ENCODE results near the gene TUBGCP2. TPM values are rescaled to one million over a fixed set of nuclear protein-coding genes. Genes with fewer than 3 reads are reported as not detected.

The TUBGCP2 gene
- total and polyA plus RNA-seq, 2 of the 13 experiments (the other 11 are each of a cell fraction or from before 2014, with no cell fraction given) = 21.3 to 34.5 TPM

DNA sequence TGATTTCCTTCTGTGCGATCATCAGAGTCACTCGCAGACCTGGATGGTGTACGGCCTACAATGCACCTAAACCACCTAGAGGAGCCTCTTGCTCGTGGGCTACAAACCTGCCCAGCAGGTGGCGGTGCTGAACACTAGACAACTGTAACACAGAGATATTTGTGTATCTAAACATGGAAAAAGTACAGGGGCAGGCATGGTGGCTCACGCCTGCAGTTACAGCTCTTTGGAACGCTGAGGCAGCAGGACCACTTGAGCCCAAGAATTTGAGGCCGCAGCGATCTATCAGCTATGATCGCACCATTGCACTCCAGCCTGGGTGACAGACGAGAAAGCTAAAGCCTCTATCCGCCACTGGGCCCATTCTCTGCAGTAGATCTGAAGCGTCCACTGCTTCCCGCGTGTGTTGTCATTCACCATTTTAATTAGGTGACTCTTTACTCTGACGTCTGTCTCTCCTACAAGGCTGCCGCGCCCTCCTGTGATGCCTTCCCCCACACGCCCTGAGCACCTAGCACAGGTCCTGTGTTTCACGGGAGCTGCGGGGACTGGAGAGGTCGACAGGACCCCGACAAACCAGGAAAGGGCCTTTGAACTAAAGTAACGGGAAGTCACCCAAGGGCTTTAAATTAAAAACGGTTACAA is 774 bp downstream of the TUBGCP2 start (continued):
- TF ChIP-seq ELF4 (CRISPR knock-in tag; IDR thresholded peaks at IDR 0.05; ENCODE audit: borderline replicate concordance) (no peak), SALL2 (CRISPR knock-in tag; IDR thresholded peaks at IDR 0.05) (peak; percentile 9; the same call in 1 of the 2 replicates), ZNF839 (CRISPR knock-in tag; IDR thresholded peaks at IDR 0.05; ENCODE audit: borderline replicate concordance) (no peak), DMAP1 (CRISPR knock-in tag; IDR thresholded peaks at IDR 0.05) (no peak), GATA4 (IDR thresholded peaks at IDR 0.05; ENCODE audit: borderline replicate concordance, low read depth) (no peak), GATAD1 (CRISPR knock-in tag; IDR thresholded peaks at IDR 0.05) (peak; percentile 41; the same call in 1 of the 2 replicates), POLR2A (IDR thresholded peaks at IDR 0.05; ENCODE audit: insufficient read depth in 1 of 2, low read depth in 2 of 2, low read length in 2 of 2) (peak in 1 of 2 experiments; percentile 31; a peak in 1 of 4 replicates), ZNF570 (CRISPR knock-in tag; IDR thresholded peaks at IDR 0.05; ENCODE audit: borderline replicate concordance) (0 out of 2 replicates have a peak, but pooled peaks have one; percentile 28), JUND (CRISPR knock-in tag; IDR thresholded peaks at IDR 0.05) (no peak), KDM5A (IDR thresholded peaks at IDR 0.05; ENCODE audit: borderline replicate concordance, low read length) (no peak), TMF1 (CRISPR knock-in tag; IDR thresholded peaks at IDR 0.05; ENCODE audit: low read depth) (no peak), SUZ12 (IDR thresholded peaks at IDR 0.05; ENCODE audit: low read depth, low read length) (no peak), ZNF749 (CRISPR knock-in tag; IDR thresholded peaks at IDR 0.05; ENCODE audit: borderline replicate concordance) (0 out of 2 replicates have a peak, but pooled peaks have one; percentile 14), NCOR1 (IDR thresholded peaks at IDR 0.05; ENCODE audit: borderline replicate concordance, low read length) (no peak), SP5 (CRISPR knock-in tag; IDR thresholded peaks at IDR 0.05; ENCODE audit: borderline replicate concordance, low read depth) (no peak), ZNF30 (CRISPR knock-in tag; IDR thresholded peaks at IDR 0.05) (no peak), ZEB1 (IDR thresholded peaks at IDR 0.05; ENCODE audit: insufficient replicate concordance, low read depth) (peak; percentile 78), ZMAT3 (CRISPR knock-in tag; conservative IDR thresholded peaks at IDR 0.05) (peak; percentile 45; the same call in 1 of the 2 replicates), PTBP1 (IDR thresholded peaks at IDR 0.05; ENCODE audit: low read depth, low read length, poor library complexity, severe bottlenecking) (no peak), ZNF724P (CRISPR knock-in tag; IDR thresholded peaks at IDR 0.05; ENCODE audit: borderline replicate concordance) (no peak), NAIF1 (CRISPR knock-in tag; IDR thresholded peaks at IDR 0.05; ENCODE audit: borderline replicate concordance) (no peak), KLF16 (CRISPR knock-in tag; IDR thresholded peaks at IDR 0.05) (peak in 1 of 2 experiments; percentile 26; a peak in 1 of 4 replicates), ZNF138 (CRISPR knock-in tag; IDR thresholded peaks at IDR 0.05; ENCODE audit: low read depth) (no peak), KDM3A (CRISPR knock-in tag; IDR thresholded peaks at IDR 0.05; ENCODE audit: low read depth) (no peak)
- TF ChIP-seq, protein P1, sequence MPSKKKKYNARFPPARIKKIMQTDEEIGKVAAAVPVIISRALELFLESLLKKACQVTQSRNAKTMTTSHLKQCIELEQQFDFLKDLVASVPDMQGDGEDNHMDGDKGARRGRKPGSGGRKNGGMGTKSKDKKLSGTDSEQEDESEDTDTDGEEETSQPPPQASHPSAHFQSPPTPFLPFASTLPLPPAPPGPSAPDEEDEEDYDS (CRISPR knock-in tag; IDR thresholded peaks at IDR 0.05) = peak; percentile 9; the same call in 1 of the 2 replicates
- TF ChIP-seq, protein P2, sequence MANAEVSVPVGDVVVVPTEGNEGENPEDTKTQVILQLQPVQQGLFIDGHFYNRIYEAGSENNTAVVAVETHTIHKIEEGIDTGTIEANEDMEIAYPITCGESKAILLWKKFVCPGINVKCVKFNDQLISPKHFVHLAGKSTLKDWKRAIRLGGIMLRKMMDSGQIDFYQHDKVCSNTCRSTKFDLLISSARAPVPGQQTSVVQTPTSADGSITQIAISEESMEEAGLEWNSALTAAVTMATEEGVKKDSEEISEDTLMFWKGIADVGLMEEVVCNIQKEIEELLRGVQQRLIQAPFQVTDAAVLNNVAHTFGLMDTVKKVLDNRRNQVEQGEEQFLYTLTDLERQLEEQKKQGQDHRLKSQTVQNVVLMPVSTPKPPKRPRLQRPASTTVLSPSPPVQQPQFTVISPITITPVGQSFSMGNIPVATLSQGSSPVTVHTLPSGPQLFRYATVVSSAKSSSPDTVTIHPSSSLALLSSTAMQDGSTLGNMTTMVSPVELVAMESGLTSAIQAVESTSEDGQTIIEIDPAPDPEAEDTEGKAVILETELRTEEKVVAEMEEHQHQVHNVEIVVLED (CRISPR knock-in tag; IDR thresholded peaks at IDR 0.05; ENCODE audit: borderline replicate concordance) = no peak
- TF ChIP-seq, protein P3, sequence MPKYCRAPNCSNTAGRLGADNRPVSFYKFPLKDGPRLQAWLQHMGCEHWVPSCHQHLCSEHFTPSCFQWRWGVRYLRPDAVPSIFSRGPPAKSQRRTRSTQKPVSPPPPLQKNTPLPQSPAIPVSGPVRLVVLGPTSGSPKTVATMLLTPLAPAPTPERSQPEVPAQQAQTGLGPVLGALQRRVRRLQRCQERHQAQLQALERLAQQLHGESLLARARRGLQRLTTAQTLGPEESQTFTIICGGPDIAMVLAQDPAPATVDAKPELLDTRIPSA (CRISPR knock-in tag; IDR thresholded peaks at IDR 0.05; ENCODE audit: borderline replicate concordance) = no peak
